Measurements from ENCODE around the gene HEBP1.

DNA sequence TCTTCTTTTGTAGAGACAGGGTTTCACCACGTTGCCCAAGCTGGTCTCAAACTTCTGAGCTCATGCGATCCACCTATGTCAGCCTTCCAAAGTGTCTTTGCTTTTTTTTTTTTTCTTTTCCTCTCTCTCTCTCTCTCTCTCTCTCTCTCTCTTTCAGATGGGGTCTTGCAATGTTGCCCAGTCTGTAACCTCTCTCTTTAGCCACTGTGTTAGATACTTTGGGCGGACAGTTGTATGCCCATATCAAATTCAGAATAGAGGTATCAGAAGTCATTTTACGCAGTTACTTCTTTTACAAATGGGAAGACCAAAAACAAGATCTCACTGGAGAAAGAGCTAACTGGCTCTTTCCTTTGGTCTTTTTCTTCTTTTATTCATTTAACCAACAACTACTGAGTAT, 6.7 kb downstream of the HEBP1 start:
- TF ChIP-seq, protein P1, sequence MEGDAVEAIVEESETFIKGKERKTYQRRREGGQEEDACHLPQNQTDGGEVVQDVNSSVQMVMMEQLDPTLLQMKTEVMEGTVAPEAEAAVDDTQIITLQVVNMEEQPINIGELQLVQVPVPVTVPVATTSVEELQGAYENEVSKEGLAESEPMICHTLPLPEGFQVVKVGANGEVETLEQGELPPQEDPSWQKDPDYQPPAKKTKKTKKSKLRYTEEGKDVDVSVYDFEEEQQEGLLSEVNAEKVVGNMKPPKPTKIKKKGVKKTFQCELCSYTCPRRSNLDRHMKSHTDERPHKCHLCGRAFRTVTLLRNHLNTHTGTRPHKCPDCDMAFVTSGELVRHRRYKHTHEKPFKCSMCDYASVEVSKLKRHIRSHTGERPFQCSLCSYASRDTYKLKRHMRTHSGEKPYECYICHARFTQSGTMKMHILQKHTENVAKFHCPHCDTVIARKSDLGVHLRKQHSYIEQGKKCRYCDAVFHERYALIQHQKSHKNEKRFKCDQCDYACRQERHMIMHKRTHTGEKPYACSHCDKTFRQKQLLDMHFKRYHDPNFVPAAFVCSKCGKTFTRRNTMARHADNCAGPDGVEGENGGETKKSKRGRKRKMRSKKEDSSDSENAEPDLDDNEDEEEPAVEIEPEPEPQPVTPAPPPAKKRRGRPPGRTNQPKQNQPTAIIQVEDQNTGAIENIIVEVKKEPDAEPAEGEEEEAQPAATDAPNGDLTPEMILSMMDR (optimal IDR thresholded peaks at IDR 0.05 in 1 of 3, IDR thresholded peaks at IDR 0.05 in 1 of 3, conservative IDR thresholded peaks at IDR 0.05 in 1 of 3; ENCODE audit: extremely low read depth in 1 of 3, insufficient read depth in 2 of 3, low read length in 3 of 3): no peak
- TF ChIP-seq EZH2 (IDR thresholded peaks at IDR 0.05; ENCODE audit: low read length): no peak
